GM21526 (cell line): ENCODE data around the gene TBC1D22A.

Source experiments
- ATAC-seq: cut with Tn5 transposase; IDR thresholded peaks from one replicate; pipeline ENCODE4 v1.9.1; 2021; ENCODE audit warnings: moderate library complexity; ENCODE audit not compliant: unreplicated experiment, low FRiP score

TBC1D22A gene

GRCh38 chr22:46965555-46966494 lies 203.4 kb downstream of the TBC1D22A start:
- no peak for ATAC-seq

GRCh38 chr22:46966495-46966845 lies 204.0 kb downstream of the TBC1D22A start:
- ATAC-seq = no peak

- ATAC-seq = no peak
Measured at GRCh38 chr22:46966846-46967245, 204.4 kb downstream of the TBC1D22A start.

GRCh38 chr22:46967445-46968358 lies 205.3 kb downstream of the TBC1D22A start:
- no peak for ATAC-seq

- no peak for ATAC-seq
Measured at GRCh38 chr22:46968359-46968740, 205.9 kb downstream of the TBC1D22A start.

- no peak for ATAC-seq
Measured at GRCh38 chr22:46968848-46969247, 206.4 kb downstream of the TBC1D22A start.

- no peak for ATAC-seq
Measured at GRCh38 chr22:46969491-46969890, 207.0 kb downstream of the TBC1D22A start.

GRCh38 chr22:46969961-46970360 lies 207.5 kb downstream of the TBC1D22A start:
- no peak for ATAC-seq

- ATAC-seq = no peak
Measured at GRCh38 chr22:46970411-46971098, 208.1 kb downstream of the TBC1D22A start.

GRCh38 chr22:46971099-46971763 lies 208.8 kb downstream of the TBC1D22A start:
- no peak for ATAC-seq

GRCh38 chr22:46971764-46972125 lies 209.3 kb downstream of the TBC1D22A start:
- no peak for ATAC-seq

- no peak for ATAC-seq
Measured at GRCh38 chr22:46972256-46972655, 209.8 kb downstream of the TBC1D22A start.

GRCh38 chr22:46972901-46973831 lies 210.7 kb downstream of the TBC1D22A start:
- no peak for ATAC-seq

GRCh38 chr22:46974077-46974476 lies 211.6 kb downstream of the TBC1D22A start:
- no peak for ATAC-seq

GRCh38 chr22:46974631-46975585 lies 212.5 kb downstream of the TBC1D22A start:
- ATAC-seq = no peak

GRCh38 chr22:46976143-46976542 lies 213.7 kb downstream of the TBC1D22A start:
- no peak for ATAC-seq

GRCh38 chr22:46976598-46976997 lies 214.1 kb downstream of the TBC1D22A start:
- no peak for ATAC-seq

GRCh38 chr22:46977656-46978343 lies 215.3 kb downstream of the TBC1D22A start:
- no peak for ATAC-seq
